ENCODE data around the gene FBN1. TPM values are rescaled to one million over a fixed set of nuclear protein-coding genes. Genes with fewer than 3 reads are reported as not detected.

FBN1 gene
- total RNA-seq, 1 donor from 2014 or later: 164 TPM

- DNase-seq (ENCODE audit: low spot score in 2 of 2): no peak
- no peak for TF ChIP-seq CTCF (IDR thresholded peaks at IDR 0.05)
- Histone ChIP-seq H3K27me3 (no peaks in the 10 kb centered on the region), H3K36me3 (no peaks in the 10 kb centered on the region), H3K27ac (no peak overlapping the region), H3K4me1 (peaks cover 0 to 5% of the 10 kb centered on the region in 2 donors), H3K4me3 (no peak overlapping the region), H3K9me3 (no peaks in the 10 kb centered on the region)
- intact Hi-C loops (cut with DNase I): loop anchor here (2.0 kb wide), 1 partner anchor 65 kb away; no protein-coding TSS in a partner anchor
Measured at GRCh38 chr15:48380198-48380597, 265.3 kb downstream of the FBN1 start.

DNA sequence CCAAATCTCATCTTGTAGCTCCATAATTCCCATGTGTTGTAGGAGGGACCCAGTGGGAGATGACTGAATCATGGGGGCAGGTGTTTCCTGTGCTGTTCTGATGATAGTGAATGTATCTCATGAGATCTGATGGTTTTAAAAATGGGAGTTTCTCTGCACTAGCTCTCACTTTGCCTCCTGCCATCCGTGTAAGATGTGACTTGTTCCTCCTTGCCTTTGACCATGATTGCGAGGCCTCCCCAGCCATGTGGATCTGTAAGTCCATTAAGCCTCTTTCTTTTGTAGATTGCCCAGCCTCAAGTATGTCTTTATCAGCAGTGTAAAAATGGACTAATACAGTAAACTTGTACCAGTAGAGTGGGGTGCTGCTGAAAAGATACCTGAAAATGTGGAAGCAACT, 269.7 kb downstream of the FBN1 start:
- Histone ChIP-seq H3K27ac (no peak overlapping the region), H3K27me3 (no peaks in the 10 kb centered on the region), H3K36me3 (no peaks in the 10 kb centered on the region), H3K9me3 (no peaks in the 10 kb centered on the region), H3K4me1 (no peaks in the 10 kb centered on the region), H3K4me3 (no peak overlapping the region)
- no peak for TF ChIP-seq CTCF (IDR thresholded peaks at IDR 0.05)
- DNase-seq (ENCODE audit: low spot score in 2 of 2): no peak
- intact Hi-C loops (cut with DNase I): no loop called here

DNA sequence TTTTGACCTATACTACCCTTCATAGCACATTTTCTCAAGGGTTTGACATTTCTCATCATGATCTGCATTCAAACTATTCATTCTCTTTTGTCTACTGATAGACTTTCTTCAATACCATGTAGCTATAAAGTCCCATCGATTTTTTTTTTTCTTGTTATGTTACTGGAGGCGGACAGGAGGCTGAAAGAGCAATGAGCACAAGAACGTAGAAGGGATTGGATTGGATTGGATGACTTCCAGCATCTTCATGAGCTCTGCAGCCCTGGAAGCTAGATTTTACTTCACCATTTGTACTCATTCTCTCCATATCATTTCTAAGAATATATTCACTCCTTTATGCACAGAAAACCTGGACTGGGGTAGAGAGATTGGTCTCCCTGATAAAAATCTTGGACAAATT, 271.0 kb downstream of the FBN1 start:
- no peaks in the 10 kb centered on the region for H3K9me3 ChIP-seq
- H3K27ac ChIP-seq: no peak overlapping the region
- intact Hi-C loops (cut with DNase I): no loop called here
- H3K27me3 ChIP-seq: no peaks in the 10 kb centered on the region
- TF ChIP-seq CTCF (IDR thresholded peaks at IDR 0.05): no peak
- no peak for DNase-seq (ENCODE audit: low spot score in 2 of 2)
- H3K4me1 ChIP-seq: no peaks in the 10 kb centered on the region
- H3K4me3 ChIP-seq: no peak overlapping the region
- no peaks in the 10 kb centered on the region for H3K36me3 ChIP-seq

GRCh38 chr15:48373821-48374451, 271.6 kb downstream of the FBN1 start:
- H3K27me3 ChIP-seq: no peaks in the 10 kb centered on the region
- intact Hi-C loops (cut with DNase I): no loop called here
- no peaks in the 10 kb centered on the region for H3K4me1 ChIP-seq
- no peak for DNase-seq (ENCODE audit: low spot score in 2 of 2)
- TF ChIP-seq CTCF (IDR thresholded peaks at IDR 0.05): no peak
- no peaks in the 10 kb centered on the region for H3K36me3 ChIP-seq
- H3K9me3 ChIP-seq: no peaks in the 10 kb centered on the region
- H3K4me3 ChIP-seq: no peak overlapping the region
- H3K27ac ChIP-seq: no peak overlapping the region

- no peak overlapping the region for H3K27ac ChIP-seq
- H3K9me3 ChIP-seq: no peaks in the 10 kb centered on the region
- intact Hi-C loops (cut with DNase I): no loop called here
- no peaks in the 10 kb centered on the region for H3K4me1 ChIP-seq
- no peak for TF ChIP-seq CTCF (IDR thresholded peaks at IDR 0.05)
- no peaks in the 10 kb centered on the region for H3K27me3 ChIP-seq
- no peak for DNase-seq (ENCODE audit: low spot score in 2 of 2)
- no peak overlapping the region for H3K4me3 ChIP-seq
- H3K36me3 ChIP-seq: no peaks in the 10 kb centered on the region
Measured at GRCh38 chr15:48371961-48372360, 273.5 kb downstream of the FBN1 start.

DNA sequence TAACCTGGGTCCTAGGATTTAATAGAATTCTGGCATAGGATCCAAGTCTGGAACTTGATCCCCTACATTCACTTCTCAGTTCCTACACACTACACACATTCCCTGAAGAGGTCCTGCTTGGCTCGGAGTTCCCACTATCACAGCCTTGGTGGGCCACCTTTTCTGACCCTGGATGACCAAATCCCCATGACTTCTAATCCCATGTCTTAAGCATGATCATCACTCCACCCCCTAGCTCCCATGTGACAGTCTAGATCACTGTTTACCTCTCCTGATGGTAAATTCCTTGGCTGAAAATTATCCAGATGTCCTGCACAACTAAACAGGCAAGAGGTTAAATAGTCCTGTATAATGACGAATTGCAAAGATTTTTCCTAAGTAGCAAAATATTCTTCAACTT, 274.0 kb downstream of the FBN1 start:
- DNase-seq (ENCODE audit: low spot score in 2 of 2): no peak
- H3K4me1 ChIP-seq: no peaks in the 10 kb centered on the region
- intact Hi-C loops (cut with DNase I): no loop called here
- no peak overlapping the region for H3K27ac ChIP-seq
- no peaks in the 10 kb centered on the region for H3K9me3 ChIP-seq
- TF ChIP-seq CTCF (IDR thresholded peaks at IDR 0.05): no peak
- no peak overlapping the region for H3K4me3 ChIP-seq
- H3K27me3 ChIP-seq: no peaks in the 10 kb centered on the region
- no peaks in the 10 kb centered on the region for H3K36me3 ChIP-seq
